Keratinocyte (primary cell): ENCODE data around the gene LRCOL1.

ENCODE experiments used
- CTCF ChIP-seq, 3 experiments: IDR thresholded peaks in 1 of 3; conservative IDR thresholded peaks in 1 of 3; optimal IDR thresholded peaks in 1 of 3; 2 replicates in 2 of 3; 3 replicates in 1 of 3; pipeline versions ENCODE3 to v1.5.1; 2011; ENCODE audit warnings: low read length in 3 of 3, mild to moderate bottlenecking in 3 of 3, moderate library complexity in 2 of 3, control low read depth in 1 of 3, inconsistent platforms in 1 of 3; ENCODE audit not compliant: insufficient read depth in 2 of 3; ENCODE audit errors: extremely low read depth in 1 of 3
- EZH2 ChIP-seq: IDR thresholded peaks from one replicate; pipeline ENCODE4 v1.6.1; 2012; ENCODE audit warnings: inconsistent platforms, mild to moderate bottlenecking, low read length, moderate library complexity

- no peak for TF ChIP-seq CTCF (optimal IDR thresholded peaks at IDR 0.05 in 1 of 3, IDR thresholded peaks at IDR 0.05 in 1 of 3, conservative IDR thresholded peaks at IDR 0.05 in 1 of 3; ENCODE audit: extremely low read depth in 1 of 3, insufficient read depth in 2 of 3, low read length in 3 of 3)
- TF ChIP-seq EZH2: no peak
These were observed 10.7 kb upstream of the LRCOL1 start for GRCh38 chr12:132620899-132621656.
